IMR-90 (cell line): Measurements from ENCODE around the gene DNAJC5. TPM values are rescaled to one million over a fixed set of nuclear protein-coding genes. Genes with fewer than 3 reads are reported as not detected.
"Not testable (repeated sequence)": the region's sequence is repeated elsewhere in the genome, so short reads cannot be mapped to it uniquely, and the experiment has no call there.

Experiments used
- ATAC-seq: fragments of 200-7000 bp; cut with Tn5 transposase; 2 replicates; pipeline ENCODE4 v1.9.1; 2020; ENCODE audit warnings: low read depth, mild to moderate bottlenecking, moderate library complexity
- BruUV-seq: library from RNA; stranded (reverse); fragments of 400-500 nt; replicated peaks from 2 replicates; lab custom pipeline; 2021; lab: Mats Ljungman, UMichigan
- CTCF ChIA-PET: fragments of 300-600 bp; formaldehyde crosslinking; extraction: SDS; loops from one replicate; lab custom pipeline; 2021; ENCODE audit warnings: antibody characterized with exemption; lab: Yijun Ruan, JAX
- POLR2A ChIA-PET: fragments of 300-600 bp; sonication (Branson Sonifier 250); formaldehyde crosslinking; loops from one replicate; lab custom pipeline; 2022; ENCODE audit warnings: antibody characterized with exemption; ENCODE audit not compliant: unreplicated experiment; lab: Charles Lee
- DNase-seq: peaks from one replicate; pipeline ENCODE4 v3.0.0; 2013
- H2AFZ ChIP-seq: replicated peaks from 2 replicates; pipeline ENCODE3; 2013; ENCODE audit warnings: low read length, mild to moderate bottlenecking; ENCODE audit not compliant: poor library complexity
- H2AK5ac ChIP-seq: 2 replicates; pipeline ENCODE4 v1.6.1; 2013; ENCODE audit warnings: low read depth, low read length, inconsistent platforms
- H2AK9ac ChIP-seq: replicated peaks from 2 replicates; pipeline ENCODE3; 2013; ENCODE audit warnings: mild to moderate bottlenecking, low read depth, low read length, moderate library complexity; ENCODE audit not compliant: poor library complexity
- H2BK120ac ChIP-seq: 2 replicates; pipeline ENCODE4 v1.6.1; 2013; ENCODE audit warnings: low read depth, low read length, inconsistent platforms
- H2BK15ac ChIP-seq: 3 replicates; pipeline ENCODE4 v1.6.1; 2013; ENCODE audit warnings: low read depth, low read length, inconsistent platforms
- H2BK20ac ChIP-seq: 2 replicates; pipeline ENCODE4 v1.6.1; 2013; ENCODE audit warnings: low read depth, mild to moderate bottlenecking, inconsistent platforms, low read length, moderate library complexity
- H2BK5ac ChIP-seq: 2 replicates; pipeline ENCODE4 v1.6.1; 2013; ENCODE audit warnings: mild to moderate bottlenecking, low read depth, low read length, inconsistent platforms; ENCODE audit not compliant: poor library complexity, severe bottlenecking
- H3K14ac ChIP-seq: replicated peaks from 2 replicates; pipeline ENCODE4 v1.6.1; 2013; ENCODE audit warnings: low read depth, low read length, inconsistent platforms
- H3K18ac ChIP-seq: 2 replicates; pipeline ENCODE4 v1.6.1; 2013; ENCODE audit warnings: low read depth, low read length, control low read depth
- H3K23ac ChIP-seq: 2 replicates; pipeline ENCODE4 v1.6.1; 2013; ENCODE audit warnings: low read depth, low read length, inconsistent platforms
- H3K27ac ChIP-seq: 2 replicates; pipeline ENCODE4 v1.5.1; 2013; ENCODE audit warnings: mild to moderate bottlenecking, control low read depth, low read length; ENCODE audit not compliant: insufficient read depth
- H3K27me3 ChIP-seq: 2 replicates; pipeline ENCODE4 v1.6.1; 2013; ENCODE audit warnings: low read length; ENCODE audit not compliant: control insufficient read depth, insufficient read depth
- H3K36me3 ChIP-seq: 2 replicates; pipeline ENCODE4 v1.6.1; 2013; ENCODE audit warnings: low read length, mixed read lengths; ENCODE audit not compliant: control insufficient read depth, insufficient read depth
- H3K4ac ChIP-seq: 2 replicates; pipeline ENCODE4 v1.6.1; 2013; ENCODE audit warnings: low read depth, low read length, inconsistent platforms
- H3K4me1 ChIP-seq: 2 replicates; pipeline ENCODE4 v1.6.1; 2013; ENCODE audit warnings: low read length, mixed read lengths; ENCODE audit not compliant: control insufficient read depth, insufficient read depth
- H3K4me2 ChIP-seq: 2 replicates; pipeline ENCODE4 v1.6.1; 2013; ENCODE audit warnings: low read depth, mild to moderate bottlenecking, control low read depth, low read length, moderate library complexity
- H3K4me3 ChIP-seq: 2 replicates; pipeline ENCODE4 v1.5.1; 2013; ENCODE audit warnings: low read depth, mild to moderate bottlenecking, control low read depth, low read length, moderate library complexity; ENCODE audit not compliant: insufficient read depth
- H3K56ac ChIP-seq: 2 replicates; pipeline ENCODE4 v1.6.1; 2013; ENCODE audit warnings: low read length, inconsistent platforms; ENCODE audit not compliant: insufficient read depth; ENCODE audit errors: extremely low read depth
- H3K79me1 ChIP-seq, 2 experiments: 2 replicates each; pipeline ENCODE4 v1.6.1; 2013; ENCODE audit warnings: low read length in 2 of 2, inconsistent platforms in 1 of 2, low read depth in 1 of 2
- H3K9ac ChIP-seq: 2 replicates; pipeline ENCODE4 v1.6.1; 2013; ENCODE audit warnings: low read depth, low read length, control low read depth
- H3K9me1 ChIP-seq: 2 replicates; pipeline ENCODE4 v1.6.1; 2013; ENCODE audit warnings: low read length, inconsistent platforms; ENCODE audit not compliant: insufficient read depth
- H3K9me3 ChIP-seq: 2 replicates; pipeline ENCODE4 v1.6.1; 2013; ENCODE audit warnings: low read length; ENCODE audit not compliant: control insufficient read depth, insufficient read depth
- H4K20me1 ChIP-seq: 2 replicates; pipeline ENCODE4 v1.6.1; 2013; ENCODE audit warnings: low read length, inconsistent platforms; ENCODE audit not compliant: insufficient read depth
- H4K5ac ChIP-seq: 2 replicates; pipeline ENCODE4 v1.6.1; 2013; ENCODE audit warnings: mild to moderate bottlenecking, low read depth, low read length, control low read depth
- H4K8ac ChIP-seq, 2 experiments: 2 replicates each; pipeline ENCODE4 v1.6.1; 2013; ENCODE audit warnings: low read depth in 2 of 2, low read length in 2 of 2, control low read depth in 1 of 2, inconsistent platforms in 1 of 2
- H4K91ac ChIP-seq: 2 replicates; pipeline ENCODE4 v1.6.1; 2013; ENCODE audit warnings: low read depth, low read length, inconsistent platforms; ENCODE audit not compliant: insufficient read depth
- NFE2L2 ChIP-seq: fragments of 150-350 bp; IDR thresholded peaks from 2 replicates; pipeline ENCODE4 v1.6.1; 2016; ENCODE audit warnings: low read depth, mild to moderate bottlenecking, low read length
- RAD21 ChIP-seq: IDR thresholded peaks from 2 replicates; pipeline ENCODE4 v1.6.1; 2012; ENCODE audit warnings: low read length, improper control_type of control experiment
- WGBS, 2 experiments: methylation state at CpG; one replicate each; pipeline versions ENCODE4 v1.1.5 to v1.1.7; 2013; ENCODE audit warnings: missing lambda C conversion rate in 2 of 2; ENCODE audit not compliant: insufficient read length in 1 of 2; ENCODE audit errors: extremely low coverage in 2 of 2; 5-methylcytosine and 5-hydroxymethylcytosine counted together
- dilution Hi-C: fragments of 300-500 bp; cut with HindIII; formaldehyde crosslinking; loops from one replicate; pipeline ENCODE4 v1.14.3; 2018; ENCODE audit warnings: low sequenced_read_pairs; ENCODE audit not compliant: unreplicated experiment
- in situ Hi-C: fragments of 300-500 bp; cut with MboI; formaldehyde crosslinking; loops from 3 replicates; pipeline ENCODE4 v1.14.3; 2019; ENCODE audit warnings: low sequenced_read_pairs, inconsistent platforms, mixed read lengths
- intact Hi-C: fragments of 100-400 bp; cut with micrococcal nuclease; formaldehyde crosslinking; loops from 2 replicates; pipeline ENCODE4 v1.10.0; 2022
- polyA plus RNA-seq, 3 experiments: library from polyadenylated mRNA; depleted of rRNA; stranded (reverse); fragments of >200 nt; gene quantifications; 2 replicates each; pipeline ENCODE4 v1.2.3, GENCODE V29; 2012; ENCODE audit warnings: low replicate concordance in 1 of 3
- total RNA-seq: library from RNA; depleted of rRNA; stranded (reverse); fragments of >200 nt; gene quantifications from 2 replicates; pipeline ENCODE4 v1.2.3, GENCODE V29; 2012

Gene DNAJC5
- total and polyA plus RNA-seq, 2 of the 4 experiments (the other 2 are of a cell fraction), result 35.6 to 45.2 TPM

DNA sequence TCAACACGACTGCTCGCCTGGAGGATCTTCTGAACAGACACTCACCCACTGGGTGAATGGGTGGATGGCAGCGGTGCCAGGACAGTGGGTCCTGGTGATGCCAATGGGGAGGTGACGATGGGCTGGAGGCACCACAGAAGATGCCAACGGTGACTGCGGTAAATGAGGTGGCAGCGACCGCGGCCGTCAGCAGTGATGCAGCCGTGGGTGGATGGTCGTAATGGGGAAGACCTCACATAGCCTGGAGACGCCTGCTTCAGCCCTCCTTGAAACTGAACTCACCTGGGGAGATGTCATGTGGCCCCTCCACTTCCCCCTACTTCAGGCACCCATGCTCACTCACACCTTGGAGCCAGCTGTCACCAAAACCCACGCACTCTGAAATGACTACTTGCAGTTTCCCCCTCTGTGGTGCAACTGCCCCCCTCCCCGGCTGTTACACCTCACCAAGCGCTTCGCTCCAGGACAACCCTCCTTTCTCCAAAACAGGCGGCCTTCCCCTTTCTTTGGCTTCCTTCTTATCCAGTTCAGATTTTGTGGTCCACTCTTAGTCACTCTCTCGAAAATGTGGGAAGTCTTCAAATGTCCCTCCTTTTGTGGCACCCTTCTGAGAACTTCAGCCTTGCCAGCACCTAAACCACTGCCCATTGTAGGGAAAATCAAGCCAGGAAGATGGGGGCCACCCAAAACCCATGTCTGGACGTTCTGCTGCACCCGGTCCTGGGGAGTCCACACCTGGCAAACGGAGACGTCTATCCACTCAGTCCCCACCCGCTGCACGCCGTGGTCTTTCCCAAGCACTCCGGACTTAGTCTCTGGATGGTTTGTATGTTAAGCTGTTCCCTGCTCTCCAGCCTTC, 44.0 kb upstream of the DNAJC5 start (continued):
- TF ChIP-seq NFE2L2 (no peak), RAD21 (no peak)

DNA sequence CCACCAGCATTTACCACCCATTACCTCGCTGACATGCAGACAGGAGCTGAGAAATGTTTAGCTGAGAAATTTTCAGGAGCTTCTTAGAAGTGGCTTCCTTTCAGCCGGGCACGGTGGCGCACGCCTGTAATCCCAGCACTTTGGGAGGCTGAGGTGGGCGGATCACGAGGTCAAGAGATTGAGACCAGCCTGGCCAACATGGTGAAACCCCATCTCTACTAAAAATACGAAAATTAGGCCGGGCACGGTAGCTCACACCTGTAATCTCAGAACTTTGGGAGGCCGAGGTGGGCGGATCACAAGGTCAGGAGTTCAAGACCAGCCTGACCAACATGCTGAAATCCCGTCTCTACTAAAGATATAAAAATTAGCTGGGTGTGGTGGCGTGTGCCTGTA, 43.4 kb upstream of the DNAJC5 start:
- H3K14ac ChIP-seq, CTCF ChIA-PET, H4K20me1 ChIP-seq, H3K4ac ChIP-seq, H3K9me3 ChIP-seq, H2AK5ac ChIP-seq, H4K91ac ChIP-seq, H3K36me3 ChIP-seq, H2BK120ac ChIP-seq, POLR2A ChIA-PET, H2BK5ac ChIP-seq, H3K4me2 ChIP-seq, DNase-seq, H4K5ac ChIP-seq, H3K27ac ChIP-seq, H3K56ac ChIP-seq, BruUV-seq, intact Hi-C loops, H2BK15ac ChIP-seq, H3K23ac ChIP-seq, dilution Hi-C loops, in situ Hi-C loops, H3K18ac ChIP-seq, ATAC-seq, H3K9ac ChIP-seq, H3K27me3 ChIP-seq, H3K79me1 ChIP-seq, H4K8ac ChIP-seq, H2BK20ac ChIP-seq, H2AK9ac ChIP-seq, H3K4me3 ChIP-seq, H2AFZ ChIP-seq, H3K9me1 ChIP-seq: not testable (repeated sequence)
- peaks cover 17% of the 10 kb centered on the region for H3K4me1 ChIP-seq
- WGBS, 2 experiments, result no CpG with 5 or more reads among the region's 14 CpGs

DNA sequence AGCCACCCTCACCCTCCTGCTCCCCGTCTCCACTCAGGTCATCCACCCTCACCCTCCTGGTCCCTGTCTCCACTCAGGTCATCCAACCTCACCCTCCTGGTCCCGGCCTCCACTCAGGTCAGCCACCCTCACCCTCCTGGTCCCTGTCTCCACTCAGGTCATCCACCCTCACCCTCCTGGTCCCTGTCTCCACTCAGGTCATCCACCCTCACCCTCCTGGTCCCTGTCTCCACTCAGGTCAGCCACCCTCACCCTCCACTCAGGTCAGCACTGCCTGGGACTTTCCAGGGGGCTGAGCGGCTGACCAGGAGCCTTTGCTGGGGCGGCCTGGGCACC, 41.2 kb upstream of the DNAJC5 start:
- H3K14ac ChIP-seq, H3K9me1 ChIP-seq, in situ Hi-C loops, H3K9me3 ChIP-seq, H2BK5ac ChIP-seq, H4K91ac ChIP-seq, H3K79me1 ChIP-seq, ATAC-seq, H3K56ac ChIP-seq, H3K4me2 ChIP-seq, H3K4me3 ChIP-seq, H3K9ac ChIP-seq, intact Hi-C loops, dilution Hi-C loops, H3K23ac ChIP-seq, CTCF ChIA-PET, H2BK15ac ChIP-seq, H3K4ac ChIP-seq, DNase-seq, H3K18ac ChIP-seq, H3K27ac ChIP-seq, H4K20me1 ChIP-seq, POLR2A ChIA-PET, H3K27me3 ChIP-seq, H3K36me3 ChIP-seq, H2BK20ac ChIP-seq, BruUV-seq: not testable (repeated sequence)
- H2AK5ac ChIP-seq, result peak overlapping the region; percentile 50; the same call in 1 of the 2 replicates
- 84% methylated on average over 2 of the region's 4 CpGs; no CpG with 5 or more reads in 1 of the 2 experiments for WGBS, 2 experiments
- peak overlapping the region; percentile 67 for H2AFZ ChIP-seq
- H3K4me1 ChIP-seq, result peaks cover 22% of the 10 kb centered on the region
- peak overlapping the region; percentile 15; the same call in 1 of the 2 replicates for H2BK120ac ChIP-seq
- H2AK9ac ChIP-seq, result peak overlapping the region; percentile 78
- H4K8ac ChIP-seq, result peak overlapping the region; percentile 21 to 33; a peak in 1 of 4 replicates
- peak overlapping the region; percentile 11; the same call in 1 of the 2 replicates for H4K5ac ChIP-seq
